Mucosa of rectum (tissue), 2 donors: ENCODE results near the gene AKAP1.

Experiments used
- H3K27ac ChIP-seq, 2 donors: one replicate each; pipeline ENCODE4 v1.7.0; 2013; ENCODE audit warnings: inconsistent platforms in 2 of 2, low read depth in 2 of 2, low read length in 2 of 2
- H3K27me3 ChIP-seq, 2 donors: one replicate each; pipeline ENCODE4 v1.7.0; 2013; ENCODE audit warnings: low read length in 2 of 2; ENCODE audit not compliant: control insufficient read depth in 2 of 2, insufficient read depth in 2 of 2
- H3K36me3 ChIP-seq, 2 donors: one replicate each; pipeline ENCODE4 v1.7.0; 2013; ENCODE audit warnings: low read length in 2 of 2; ENCODE audit not compliant: control insufficient read depth in 2 of 2, insufficient read depth in 2 of 2
- H3K4me1 ChIP-seq, 2 donors: one replicate each; pipeline ENCODE4 v1.7.0; 2013; ENCODE audit warnings: low read length in 2 of 2, mild to moderate bottlenecking in 1 of 2; ENCODE audit not compliant: control insufficient read depth in 2 of 2, insufficient read depth in 2 of 2
- H3K4me3 ChIP-seq, 2 donors: one replicate each; pipeline ENCODE4 v1.7.0; 2013; ENCODE audit warnings: low read length in 2 of 2
- H3K9ac ChIP-seq, 2 donors: one replicate each; pipeline ENCODE4 v1.7.0; 2013; ENCODE audit warnings: low read length in 2 of 2, low read depth in 1 of 2, mild to moderate bottlenecking in 1 of 2
- H3K9me3 ChIP-seq, 2 donors: one replicate each; pipeline ENCODE4 v1.7.0; 2013; ENCODE audit warnings: low read length in 2 of 2; ENCODE audit not compliant: control insufficient read depth in 2 of 2
- donor health status: healthy.
- donor health status: Normal muscosa, but diverticular disease.

Gene AKAP1

GRCh38 chr17:57084802-57085447, at the start of gene AKAP1:
Gene AKAP1, plus strand, starts transcription at chr17:57085246. Its CDS starts 20,219 bp downstream, at chr17:57105465.
- peak within 1 kb of the TSS; percentile 89 to 99 for H3K4me3 ChIP-seq
- peaks cover 24 to 35% of the 10 kb centered on the region in 2 donors for H3K4me1 ChIP-seq
- no peaks in the 10 kb centered on the region for H3K27me3 ChIP-seq
- H3K9ac ChIP-seq, result peak within 1 kb of the TSS; percentile 90 to 95
- H3K9me3 ChIP-seq, result no peaks in the 10 kb centered on the region
- H3K27ac ChIP-seq, result peak within 1 kb of the TSS; percentile 98 to 99
- H3K36me3 ChIP-seq, result no peaks in the 10 kb centered on the region

- H3K4me3 ChIP-seq, result peak overlapping the region; percentile 30 to 56
- peak overlapping the region; percentile 89 to 92 for H3K27ac ChIP-seq
- no peaks in the 10 kb centered on the region for H3K36me3 ChIP-seq
- H3K9me3 ChIP-seq, result no peaks in the 10 kb centered on the region
- peak overlapping the region; percentile 24 to 31 for H3K9ac ChIP-seq
- H3K4me1 ChIP-seq, result peaks cover 28 to 47% of the 10 kb centered on the region in 2 donors
- peaks cover 0 to 6% of the 10 kb centered on the region in 2 donors for H3K27me3 ChIP-seq
Measured at GRCh38 chr17:57035971-57036481, 49.0 kb upstream of the AKAP1 start.

- Histone ChIP-seq H3K36me3 (no peaks in the 10 kb centered on the region), H3K4me1 (peaks cover 28 to 46% of the 10 kb centered on the region in 2 donors), H3K27ac (peak overlapping the region in 1 of 2 donors; percentile 92), H3K27me3 (peaks cover 0 to 6% of the 10 kb centered on the region in 2 donors), H3K4me3 (no peak overlapping the region), H3K9me3 (no peaks in the 10 kb centered on the region), H3K9ac (no peak overlapping the region)
Measured at GRCh38 chr17:57037411-57037810, 47.6 kb upstream of the AKAP1 start.

- no peaks in the 10 kb centered on the region for H3K36me3 ChIP-seq
- peaks cover 0 to 6% of the 10 kb centered on the region in 2 donors for H3K27me3 ChIP-seq
- H3K27ac ChIP-seq, result no peak overlapping the region
- no peak overlapping the region for H3K9ac ChIP-seq
- H3K4me3 ChIP-seq, result no peak overlapping the region
- H3K9me3 ChIP-seq, result no peaks in the 10 kb centered on the region
- peaks cover 24 to 42% of the 10 kb centered on the region in 2 donors for H3K4me1 ChIP-seq
Measured at GRCh38 chr17:57038486-57038885, 46.6 kb upstream of the AKAP1 start.

GRCh38 chr17:57040571-57040970, 44.5 kb upstream of the AKAP1 start:
- H3K27ac ChIP-seq, result peak overlapping the region in 1 of 2 donors; percentile 28
- H3K4me3 ChIP-seq, result no peak overlapping the region
- no peaks in the 10 kb centered on the region for H3K9me3 ChIP-seq
- no peaks in the 10 kb centered on the region for H3K36me3 ChIP-seq
- no peak overlapping the region for H3K9ac ChIP-seq
- H3K4me1 ChIP-seq, result peaks cover 16 to 26% of the 10 kb centered on the region in 2 donors
- H3K27me3 ChIP-seq, result peaks cover 0 to 6% of the 10 kb centered on the region in 2 donors

- no peaks in the 10 kb centered on the region for H3K27me3 ChIP-seq
- H3K9ac ChIP-seq, result no peak overlapping the region
- H3K27ac ChIP-seq, result no peak overlapping the region
- H3K4me3 ChIP-seq, result no peak overlapping the region
- no peaks in the 10 kb centered on the region for H3K36me3 ChIP-seq
- H3K4me1 ChIP-seq, result peaks cover 4 to 7% of the 10 kb centered on the region in 2 donors
- H3K9me3 ChIP-seq, result no peaks in the 10 kb centered on the region
Measured at GRCh38 chr17:57043276-57043675, 41.8 kb upstream of the AKAP1 start.

GRCh38 chr17:57044976-57045867, 39.8 kb upstream of the AKAP1 start:
- no peak overlapping the region for H3K27ac ChIP-seq
- H3K27me3 ChIP-seq, result no peaks in the 10 kb centered on the region
- H3K9ac ChIP-seq, result no peak overlapping the region
- H3K4me3 ChIP-seq, result peak overlapping the region; percentile 37 to 53
- H3K4me1 ChIP-seq, result peaks cover 0 to 4% of the 10 kb centered on the region in 2 donors
- H3K9me3 ChIP-seq, result no peaks in the 10 kb centered on the region
- H3K36me3 ChIP-seq, result no peaks in the 10 kb centered on the region

- no peak overlapping the region for H3K9ac ChIP-seq
- H3K4me1 ChIP-seq, result peaks cover 0 to 4% of the 10 kb centered on the region in 2 donors
- H3K4me3 ChIP-seq, result peak overlapping the region; percentile 37 to 53
- no peaks in the 10 kb centered on the region for H3K27me3 ChIP-seq
- no peaks in the 10 kb centered on the region for H3K9me3 ChIP-seq
- H3K27ac ChIP-seq, result no peak overlapping the region
- no peaks in the 10 kb centered on the region for H3K36me3 ChIP-seq
Measured at GRCh38 chr17:57045868-57046704, 39.0 kb upstream of the AKAP1 start.

- no peaks in the 10 kb centered on the region for H3K36me3 ChIP-seq
- no peaks in the 10 kb centered on the region for H3K27me3 ChIP-seq
- H3K27ac ChIP-seq, result no peak overlapping the region
- peaks cover 0 to 4% of the 10 kb centered on the region in 2 donors for H3K4me1 ChIP-seq
- peak overlapping the region in 1 of 2 donors; percentile 53 for H3K4me3 ChIP-seq
- no peak overlapping the region for H3K9ac ChIP-seq
- H3K9me3 ChIP-seq, result no peaks in the 10 kb centered on the region
Measured at GRCh38 chr17:57046749-57047148, 38.3 kb upstream of the AKAP1 start.
